CD4-positive, alpha-beta memory T cell (primary cell): Measurements from ENCODE around the gene DOK5. TPM values are rescaled to one million over a fixed set of nuclear protein-coding genes. Genes with fewer than 3 reads are reported as not detected.

Source experiments
- CTCF ChIA-PET: fragments of 350-600 bp; sonication (Branson Sonifier 250); formaldehyde crosslinking; loops from one replicate; lab custom pipeline; 2021; ENCODE audit warnings: inconsistent platforms; ENCODE audit not compliant: partially characterized antibody; lab: Charles Lee
- POLR2A ChIA-PET: fragments of 350-600 bp; sonication (Branson Sonifier 250); formaldehyde crosslinking; loops from one replicate; lab custom pipeline; 2021; ENCODE audit not compliant: partially characterized antibody; lab: Charles Lee
- DNase-seq, 5 donors: peaks; one replicate each; pipeline versions ENCODE4 v3.0.0 to v3.0.0-alpha.2; 2020 to 2022; ENCODE audit warnings: mixed read lengths in 1 of 5
- H3K27ac ChIP-seq: one replicate; pipeline ENCODE4 v1.7.0; 2013; ENCODE audit warnings: low read depth, low read length
- H3K27me3 ChIP-seq: 2 replicates; pipeline ENCODE4 v1.7.0; 2013; ENCODE audit warnings: mild to moderate bottlenecking, low read length, moderate library complexity; ENCODE audit not compliant: insufficient read depth
- H3K36me3 ChIP-seq: 2 replicates; pipeline ENCODE4 v1.7.0; 2013; ENCODE audit warnings: mild to moderate bottlenecking, low read length, moderate library complexity; ENCODE audit not compliant: insufficient read depth
- H3K4me1 ChIP-seq: 2 replicates; pipeline ENCODE4 v1.7.0; 2013; ENCODE audit warnings: mild to moderate bottlenecking, low read length, moderate library complexity; ENCODE audit not compliant: insufficient read depth
- H3K4me3 ChIP-seq, 2 donors: one replicate each; pipeline ENCODE4 v1.7.0; 2013; ENCODE audit warnings: low read length in 2 of 2, mild to moderate bottlenecking in 1 of 2
- H3K9me3 ChIP-seq, 2 donors: one replicate each; pipeline ENCODE4 v1.7.0; 2013; ENCODE audit warnings: low read length in 2 of 2, control low read depth in 1 of 2; ENCODE audit not compliant: control insufficient read depth in 1 of 2
- H3K27ac Mint-ChIP-seq, 7 donors: one replicate each; pipeline ENCODE4 v1.8.0; 2020 to 2021; ENCODE audit warnings: mixed read lengths in 7 of 7, mild to moderate bottlenecking in 6 of 7, inconsistent platforms in 3 of 7, moderate library complexity in 3 of 7
- H3K27me3 Mint-ChIP-seq, 2 donors: one replicate each; pipeline ENCODE4 v1.8.0; 2020 to 2021; ENCODE audit warnings: mixed read lengths in 2 of 2
- H3K36me3 Mint-ChIP-seq, 2 donors: one replicate each; pipeline ENCODE4 v1.8.0; 2020 to 2021; ENCODE audit warnings: mixed read lengths in 2 of 2, inconsistent platforms in 1 of 2, mild to moderate bottlenecking in 1 of 2
- H3K4me1 Mint-ChIP-seq, 4 donors: one replicate each; pipeline ENCODE4 v1.8.0; 2020 to 2021; ENCODE audit warnings: mixed read lengths in 4 of 4, mild to moderate bottlenecking in 1 of 4
- H3K4me3 Mint-ChIP-seq, 8 donors: one replicate each; pipeline ENCODE4 v1.8.0; 2020 to 2021; ENCODE audit warnings: mixed read lengths in 8 of 8, mild to moderate bottlenecking in 7 of 8, moderate library complexity in 6 of 8, inconsistent platforms in 3 of 8
- H3K9me3 Mint-ChIP-seq, 8 donors: one replicate each; pipeline ENCODE4 v1.8.0; 2020 to 2021; ENCODE audit warnings: mixed read lengths in 8 of 8, mild to moderate bottlenecking in 5 of 8, inconsistent platforms in 3 of 8, moderate library complexity in 1 of 8
- intact Hi-C: fragments of 100-400 bp; cut with micrococcal nuclease; formaldehyde crosslinking; loops from one replicate; pipeline ENCODE4 v1.15.1; 2023
- polyA plus RNA-seq, 2 donors: library from polyadenylated mRNA; unstranded; fragments of 300-500 nt; fragmentation: Illumina TruSeq; gene quantifications; one replicate each; pipeline ENCODE4 v1.2.3, GENCODE V29; 2021
- total RNA-seq, 2 experiments: library from RNA; stranded (reverse); gene quantifications; one replicate each; pipeline ENCODE4 v1.2.3, GENCODE V29; 2021

The DOK5 gene
- total and polyA plus RNA-seq, 4 experiments from 2014 or later, result not detected

DNA sequence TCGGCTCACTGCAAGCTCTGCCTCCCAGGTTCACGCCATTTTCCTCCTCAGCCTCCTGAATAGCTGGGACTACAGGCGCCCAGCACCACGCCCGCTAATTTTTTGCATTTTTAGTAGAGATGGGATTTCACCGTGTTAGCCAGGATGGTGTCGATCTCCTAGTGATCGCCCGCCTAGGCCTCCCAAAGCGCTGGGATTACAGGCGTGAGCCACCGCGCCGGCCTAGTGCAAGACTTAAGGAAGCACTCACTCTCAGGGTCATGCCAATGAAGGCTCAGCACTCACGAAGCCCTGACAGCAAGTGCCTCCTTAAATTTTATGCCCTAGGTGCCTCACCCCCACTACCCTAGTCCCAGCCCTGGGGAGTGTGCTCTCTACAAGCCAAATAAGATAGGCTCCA is 4.7 kb upstream of the DOK5 start:
- Mint-ChIP-seq H3K9me3 (peaks cover 0 to 11% (median 2%) of the 10 kb centered on the region in 8 donors), H3K36me3 (no peaks in the 10 kb centered on the region)

GRCh38 chr20:54472607-54473006 is 2.8 kb upstream of the DOK5 start:
- intact Hi-C loops, result no loop called here
- H3K4me3 ChIP-seq, result no peak overlapping the region
- no peak overlapping the region for H3K27ac ChIP-seq
- H3K4me3 Mint-ChIP-seq, result no peak overlapping the region
- DNase-seq, result no peak
- peaks cover 0 to 11% (median 2%) of the 10 kb centered on the region in 8 donors for H3K9me3 Mint-ChIP-seq
- H3K27me3 Mint-ChIP-seq, result peaks cover 30% of the 10 kb centered on the region in 2 donors
- H3K27ac Mint-ChIP-seq, result peak overlapping the region in 1 of 7 donors; percentile 10
- H3K36me3 ChIP-seq, result no peaks in the 10 kb centered on the region
- H3K4me1 ChIP-seq, result no peaks in the 10 kb centered on the region
- H3K27me3 ChIP-seq, result peaks cover 6% of the 10 kb centered on the region
- H3K9me3 ChIP-seq, result no peaks in the 10 kb centered on the region
- peaks cover 1 to 9% (median 4%) of the 10 kb centered on the region in 4 donors for H3K4me1 Mint-ChIP-seq
- CTCF ChIA-PET, result no interaction called here
- POLR2A ChIA-PET, result no interaction called here
- no peaks in the 10 kb centered on the region for H3K36me3 Mint-ChIP-seq

More for the DNA sequence above, 4.7 kb upstream of the DOK5 start:
- no peaks in the 10 kb centered on the region for H3K36me3 ChIP-seq
- Mint-ChIP-seq H3K4me1 (peaks cover 0 to 4% (median under 1%) of the 10 kb centered on the region in 4 donors), H3K4me3 (no peak overlapping the region), H3K27ac (no peak overlapping the region), H3K27me3 (peaks cover 16 to 20% of the 10 kb centered on the region in 2 donors)
- no peaks in the 10 kb centered on the region for H3K9me3 ChIP-seq
- peaks cover 6% of the 10 kb centered on the region for H3K27me3 ChIP-seq
- no peaks in the 10 kb centered on the region for H3K4me1 ChIP-seq
- CTCF ChIA-PET, result no interaction called here
- intact Hi-C loops, result no loop called here
- POLR2A ChIA-PET, result no interaction called here
- DNase-seq, result no peak
- no peak overlapping the region for H3K4me3 ChIP-seq
- H3K27ac ChIP-seq, result no peak overlapping the region

- Histone ChIP-seq H3K27ac (no peak overlapping the region), H3K4me3 (no peak overlapping the region), H3K36me3 (no peaks in the 10 kb centered on the region), H3K27me3 (peaks cover 6% of the 10 kb centered on the region), H3K4me1 (no peaks in the 10 kb centered on the region), H3K9me3 (no peaks in the 10 kb centered on the region)
- Mint-ChIP-seq H3K27me3 (peaks cover 30 to 31% of the 10 kb centered on the region in 2 donors), H3K36me3 (no peaks in the 10 kb centered on the region), H3K9me3 (peaks cover 0 to 11% (median 2%) of the 10 kb centered on the region in 8 donors), H3K27ac (no peak overlapping the region), H3K4me1 (peaks cover 1 to 9% (median 4%) of the 10 kb centered on the region in 4 donors), H3K4me3 (no peak overlapping the region)
- intact Hi-C loops, result no loop called here
- ChIA-PET CTCF (no interaction called here), POLR2A (no interaction called here)
- DNase-seq, result no peak
Observed at GRCh38 chr20:54473340-54473739, 2.1 kb upstream of the DOK5 start.

DNA sequence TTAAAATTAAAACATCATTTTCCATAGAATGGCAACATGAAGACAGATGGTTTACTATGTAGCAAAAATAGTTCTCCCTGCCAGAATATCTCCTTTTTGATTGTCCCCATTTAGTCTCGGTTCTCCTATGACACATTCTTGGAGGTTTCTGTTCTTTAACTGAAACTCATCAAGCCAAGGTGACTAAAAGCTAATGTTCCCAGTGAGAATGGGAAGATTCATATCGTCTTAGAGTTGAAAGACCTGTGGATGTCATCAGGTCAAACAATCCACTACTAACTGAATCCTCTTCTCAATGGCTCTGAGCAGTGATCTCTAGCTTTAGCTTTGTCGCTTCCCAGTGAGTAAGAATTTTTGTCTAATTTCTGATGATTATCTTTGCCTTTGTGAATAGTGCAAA is 1.3 kb upstream of the DOK5 start:
- Mint-ChIP-seq H3K4me3 (no peak overlapping the region), H3K27me3 (peaks cover 30 to 31% of the 10 kb centered on the region in 2 donors), H3K4me1 (peaks cover 1 to 9% (median 4%) of the 10 kb centered on the region in 4 donors), H3K36me3 (no peaks in the 10 kb centered on the region), H3K9me3 (peaks cover 0 to 11% (median 2%) of the 10 kb centered on the region in 8 donors), H3K27ac (no peak overlapping the region)
- Histone ChIP-seq H3K27me3 (peaks cover 6% of the 10 kb centered on the region), H3K36me3 (no peaks in the 10 kb centered on the region), H3K27ac (no peak overlapping the region), H3K9me3 (no peaks in the 10 kb centered on the region), H3K4me3 (no peak overlapping the region), H3K4me1 (no peaks in the 10 kb centered on the region)
- ChIA-PET POLR2A (no interaction called here), CTCF (no interaction called here)
- no peak for DNase-seq
- intact Hi-C loops, result no loop called here

DNA sequence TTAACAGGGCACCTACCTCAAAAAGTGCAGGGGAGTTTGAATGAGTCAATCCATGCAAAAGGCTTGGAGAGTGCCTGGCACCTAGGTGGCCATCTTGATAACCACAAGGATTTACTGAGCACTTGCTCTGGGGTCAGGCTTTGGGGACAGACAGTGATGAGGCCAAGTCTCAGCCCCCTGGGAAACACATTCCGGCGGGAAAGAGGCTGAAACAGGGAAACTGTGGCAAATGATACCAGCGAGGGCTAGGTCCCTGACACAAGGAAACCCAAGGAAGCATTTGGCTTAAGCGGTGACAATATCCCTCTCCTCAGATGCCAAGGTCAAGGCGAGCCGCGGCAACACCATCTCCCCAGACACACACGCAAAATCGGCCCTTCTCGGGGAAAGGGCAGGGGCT is 527 bp upstream of the DOK5 start:
- no peak overlapping the region for H3K27ac ChIP-seq
- H3K27me3 ChIP-seq, result peaks cover 6% of the 10 kb centered on the region
- Mint-ChIP-seq H3K36me3 (no peaks in the 10 kb centered on the region), H3K27me3 (peaks cover 30 to 34% of the 10 kb centered on the region in 2 donors), H3K4me3 (no peak overlapping the region), H3K9me3 (peaks cover 0 to 12% (median 2%) of the 10 kb centered on the region in 8 donors), H3K27ac (no peak overlapping the region), H3K4me1 (peaks cover 1 to 9% (median 4%) of the 10 kb centered on the region in 4 donors)
- POLR2A ChIA-PET, result no interaction called here
- no peaks in the 10 kb centered on the region for H3K36me3 ChIP-seq
- intact Hi-C loops, result no loop called here
- H3K9me3 ChIP-seq, result no peaks in the 10 kb centered on the region
- CTCF ChIA-PET, result no interaction called here
- DNase-seq, result no peak
- no peaks in the 10 kb centered on the region for H3K4me1 ChIP-seq
- H3K4me3 ChIP-seq, result no peak overlapping the region

DNA sequence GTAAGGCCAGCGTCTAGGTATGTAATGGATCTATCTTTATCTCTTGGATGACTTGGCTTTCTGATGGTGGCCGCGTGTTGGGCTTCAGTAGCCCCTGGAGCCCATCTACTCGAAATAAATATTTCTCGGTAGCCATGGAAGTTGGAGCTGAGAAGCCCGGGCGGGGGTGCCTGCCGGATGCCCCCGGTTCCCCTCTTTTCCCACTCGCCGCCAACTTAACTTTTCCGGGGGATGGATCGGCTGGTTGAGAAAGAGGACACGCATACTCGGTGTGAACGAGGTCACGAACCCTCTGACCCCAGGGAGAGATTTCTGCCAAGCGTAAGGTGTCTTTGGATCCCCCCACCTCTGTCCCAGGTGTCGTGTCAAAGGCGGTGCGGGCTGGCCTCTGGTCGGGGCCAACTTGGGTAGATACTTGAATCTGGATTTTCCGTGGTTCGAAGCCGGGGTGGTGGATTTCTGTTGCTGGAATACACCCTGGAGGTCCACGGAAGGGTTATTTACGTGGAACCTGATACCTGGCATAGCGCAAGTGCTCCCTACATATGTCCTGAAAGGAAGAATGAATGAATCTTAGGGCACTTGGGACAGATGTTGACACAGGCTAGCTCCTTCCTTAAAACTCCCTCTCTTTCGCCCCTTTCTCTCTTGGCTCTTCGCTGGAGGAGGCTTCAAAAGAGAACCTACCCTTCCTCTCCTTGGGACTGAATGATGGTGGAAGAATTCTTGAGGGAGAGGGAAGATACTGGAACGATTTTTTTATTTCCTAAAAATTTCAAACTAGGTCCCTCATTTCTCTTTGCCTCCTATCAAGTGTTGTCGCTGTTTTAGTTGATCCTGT is 996 bp downstream of the DOK5 start:
- peaks cover 33 to 37% of the 10 kb centered on the region in 2 donors for H3K27me3 Mint-ChIP-seq
- peaks cover 6% of the 10 kb centered on the region for H3K27me3 ChIP-seq

GRCh38 chr20:54477191-54477955 is 2.0 kb downstream of the DOK5 start:
- ChIA-PET POLR2A (no interaction called here), CTCF (no interaction called here)
- H3K27ac Mint-ChIP-seq, result no peak overlapping the region
- peaks cover 0 to 13% (median 3%) of the 10 kb centered on the region in 8 donors for H3K9me3 Mint-ChIP-seq
- H3K4me1 Mint-ChIP-seq, result peaks cover 1 to 9% (median 4%) of the 10 kb centered on the region in 4 donors
- DNase-seq, result no peak
- H3K27me3 Mint-ChIP-seq, result peaks cover 38 to 39% of the 10 kb centered on the region in 2 donors
- Histone ChIP-seq H3K27me3 (peaks cover 6% of the 10 kb centered on the region), H3K9me3 (no peaks in the 10 kb centered on the region), H3K27ac (no peak overlapping the region), H3K36me3 (no peaks in the 10 kb centered on the region), H3K4me3 (no peak overlapping the region), H3K4me1 (no peaks in the 10 kb centered on the region)
- intact Hi-C loops, result no loop called here
- no peaks in the 10 kb centered on the region for H3K36me3 Mint-ChIP-seq
- H3K4me3 Mint-ChIP-seq, result no peak overlapping the region

More for the DNA sequence above, 996 bp downstream of the DOK5 start:
- Histone ChIP-seq H3K9me3 (no peaks in the 10 kb centered on the region), H3K36me3 (no peaks in the 10 kb centered on the region), H3K27ac (no peak overlapping the region), H3K4me3 (no peak overlapping the region), H3K4me1 (no peaks in the 10 kb centered on the region)
- ChIA-PET CTCF (no interaction called here), POLR2A (no interaction called here)
- intact Hi-C loops, result no loop called here
- H3K4me1 Mint-ChIP-seq, result peaks cover 1 to 9% (median 4%) of the 10 kb centered on the region in 4 donors
- no peak overlapping the region for H3K27ac Mint-ChIP-seq
- H3K36me3 Mint-ChIP-seq, result no peaks in the 10 kb centered on the region
- H3K4me3 Mint-ChIP-seq, result peak overlapping the region in 1 of 8 donors; percentile 58
- no peak for DNase-seq
- H3K9me3 Mint-ChIP-seq, result peaks cover 0 to 13% (median 3%) of the 10 kb centered on the region in 8 donors
